ENCODE data around the gene DCHS2.

Gene DCHS2

GRCh38 chr4:154317201-154317999 lies 174.2 kb downstream of the DCHS2 start:
- TF ChIP-seq GATA1 (IDR thresholded peaks at IDR 0.05; ENCODE audit: low read depth, low read length), result no peak
- no peak for TF ChIP-seq POLR2A (IDR thresholded peaks at IDR 0.05; ENCODE audit: low read length)
- no peak for DNase-seq

GRCh38 chr4:154315741-154316140 lies 175.9 kb downstream of the DCHS2 start:
- TF ChIP-seq GATA1 (IDR thresholded peaks at IDR 0.05; ENCODE audit: low read depth, low read length), result no peak
- no peak for TF ChIP-seq POLR2A (IDR thresholded peaks at IDR 0.05; ENCODE audit: low read length)
- no peak for DNase-seq

- DNase-seq, result no peak
- TF ChIP-seq POLR2A (IDR thresholded peaks at IDR 0.05; ENCODE audit: low read length), result no peak
- no peak for TF ChIP-seq GATA1 (IDR thresholded peaks at IDR 0.05; ENCODE audit: low read depth, low read length)
These were observed 177.4 kb downstream of the DCHS2 start for GRCh38 chr4:154314248-154314647.

GRCh38 chr4:154313004-154313585 lies 178.5 kb downstream of the DCHS2 start:
- no peak for DNase-seq
- TF ChIP-seq GATA1 (IDR thresholded peaks at IDR 0.05; ENCODE audit: low read depth, low read length), result no peak
- TF ChIP-seq POLR2A (IDR thresholded peaks at IDR 0.05; ENCODE audit: low read length), result no peak

GRCh38 chr4:154312246-154312645 lies 179.4 kb downstream of the DCHS2 start:
- TF ChIP-seq GATA1 (IDR thresholded peaks at IDR 0.05; ENCODE audit: low read depth, low read length), result no peak
- no peak for TF ChIP-seq POLR2A (IDR thresholded peaks at IDR 0.05; ENCODE audit: low read length)
- no peak for DNase-seq

GRCh38 chr4:154310578-154310977 lies 181.0 kb downstream of the DCHS2 start:
- no peak for TF ChIP-seq POLR2A (IDR thresholded peaks at IDR 0.05; ENCODE audit: low read length)
- no peak for TF ChIP-seq GATA1 (IDR thresholded peaks at IDR 0.05; ENCODE audit: low read depth, low read length)
- no peak for DNase-seq

- DNase-seq, result no peak
- TF ChIP-seq GATA1 (IDR thresholded peaks at IDR 0.05; ENCODE audit: low read depth, low read length), result no peak
- TF ChIP-seq POLR2A (IDR thresholded peaks at IDR 0.05; ENCODE audit: low read length), result no peak
These were observed 183.4 kb downstream of the DCHS2 start for GRCh38 chr4:154308207-154308606.

GRCh38 chr4:154307451-154307850 lies 184.1 kb downstream of the DCHS2 start:
- DNase-seq, result no peak

GRCh38 chr4:154305616-154306015 lies 186.0 kb downstream of the DCHS2 start:
- TF ChIP-seq GATA1 (IDR thresholded peaks at IDR 0.05; ENCODE audit: low read depth, low read length) (no peak), POLR2A (IDR thresholded peaks at IDR 0.05; ENCODE audit: low read length) (no peak)
- no peak for DNase-seq

More at GRCh38 chr4:154307451-154307850, 184.1 kb downstream of the DCHS2 start:
- TF ChIP-seq POLR2A (IDR thresholded peaks at IDR 0.05; ENCODE audit: low read length) (no peak), GATA1 (IDR thresholded peaks at IDR 0.05; ENCODE audit: low read depth, low read length) (no peak)

GRCh38 chr4:154304679-154305078 lies 186.9 kb downstream of the DCHS2 start:
- DNase-seq, result no peak

GRCh38 chr4:154294652-154295350 lies 196.8 kb downstream of the DCHS2 start:
- no peak for TF ChIP-seq GATA1 (IDR thresholded peaks at IDR 0.05; ENCODE audit: low read depth, low read length)
- TF ChIP-seq POLR2A (IDR thresholded peaks at IDR 0.05; ENCODE audit: low read length), result no peak
- no peak for DNase-seq

More at GRCh38 chr4:154304679-154305078, 186.9 kb downstream of the DCHS2 start:
- TF ChIP-seq GATA1 (IDR thresholded peaks at IDR 0.05; ENCODE audit: low read depth, low read length), result no peak
- TF ChIP-seq POLR2A (IDR thresholded peaks at IDR 0.05; ENCODE audit: low read length), result no peak

- no peak for TF ChIP-seq POLR2A (IDR thresholded peaks at IDR 0.05; ENCODE audit: low read length)
- no peak for DNase-seq
These were observed 198.2 kb downstream of the DCHS2 start for GRCh38 chr4:154293427-154293826.

- TF ChIP-seq POLR2A (IDR thresholded peaks at IDR 0.05; ENCODE audit: low read length) (no peak), GATA1 (IDR thresholded peaks at IDR 0.05; ENCODE audit: low read depth, low read length) (no peak)
- no peak for DNase-seq
These were observed 199.0 kb downstream of the DCHS2 start for GRCh38 chr4:154292589-154292988.

- no peak for DNase-seq
These were observed 214.4 kb downstream of the DCHS2 start for GRCh38 chr4:154277172-154277571.

More at GRCh38 chr4:154277172-154277571, 214.4 kb downstream of the DCHS2 start:
- no peak for TF ChIP-seq POLR2A (IDR thresholded peaks at IDR 0.05; ENCODE audit: low read length)
